ENCODE data around the gene FAM163A.
"Not testable (repeated sequence)": the region's sequence is repeated elsewhere in the genome, so short reads cannot be mapped to it uniquely, and the experiment has no call there.

FAM163A gene

GRCh38 chr1:179742717-179743678 lies at the start of gene FAM163A:
Gene FAM163A, plus strand, starts transcription at chr1:179743291. Its CDS starts 69,807 bp downstream, at chr1:179813098.
- no peak for DNase-seq

GRCh38 chr1:179694530-179694929 lies 48.6 kb upstream of the FAM163A start:
- DNase-seq, result not testable (repeated sequence)

DNA sequence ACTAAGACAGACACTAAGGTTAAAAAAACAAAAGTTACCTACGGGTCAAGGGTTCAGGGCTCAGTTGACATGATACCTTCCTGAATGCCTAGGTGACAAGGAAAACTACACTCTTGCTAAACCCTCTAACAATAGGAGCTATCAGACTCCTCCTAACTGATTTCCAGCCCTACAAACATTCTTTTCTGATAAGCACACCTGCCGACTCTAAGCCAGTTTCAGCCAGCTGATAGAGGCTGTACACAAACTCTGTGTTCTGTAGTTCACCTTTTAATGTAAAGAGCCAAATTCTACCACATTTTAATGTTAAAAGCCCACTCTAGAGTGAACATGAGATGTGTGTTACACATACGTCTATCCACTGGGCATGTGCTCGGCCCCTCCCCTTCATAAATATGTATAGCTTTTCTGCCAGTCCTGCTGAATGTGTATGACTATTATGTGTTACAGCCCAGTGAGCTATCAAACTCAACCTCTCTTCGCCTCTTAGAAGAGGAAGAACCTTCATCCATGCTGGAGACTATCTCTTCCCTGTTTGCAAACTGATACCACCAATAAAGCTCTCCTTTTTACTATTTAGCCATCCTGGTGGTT lies 40.0 kb upstream of the FAM163A start:
- DNase-seq, result no peak

GRCh38 chr1:179706339-179706941 lies 36.7 kb upstream of the FAM163A start:
- DNase-seq, result peak in 1 of 2 donors; percentile 64

DNA sequence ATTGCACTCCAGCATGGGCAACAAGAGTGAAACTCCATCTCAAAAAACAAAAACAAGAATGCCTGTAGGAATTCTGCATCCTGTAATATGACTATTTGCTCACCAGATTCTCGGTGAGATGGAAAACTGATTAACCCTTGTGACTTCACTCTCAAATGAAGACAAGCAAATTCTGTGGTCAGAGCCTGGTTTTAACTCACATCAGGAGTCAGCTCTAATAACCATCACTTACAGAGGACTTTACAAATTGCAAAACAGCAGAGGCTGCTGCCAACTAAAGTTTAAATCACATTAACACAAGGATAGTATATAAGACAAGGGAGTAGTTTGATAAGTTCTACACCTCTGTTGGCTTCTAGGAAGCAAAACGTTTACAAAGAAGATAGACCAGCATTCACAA lies 35.7 kb upstream of the FAM163A start:
- no peak for DNase-seq

DNA sequence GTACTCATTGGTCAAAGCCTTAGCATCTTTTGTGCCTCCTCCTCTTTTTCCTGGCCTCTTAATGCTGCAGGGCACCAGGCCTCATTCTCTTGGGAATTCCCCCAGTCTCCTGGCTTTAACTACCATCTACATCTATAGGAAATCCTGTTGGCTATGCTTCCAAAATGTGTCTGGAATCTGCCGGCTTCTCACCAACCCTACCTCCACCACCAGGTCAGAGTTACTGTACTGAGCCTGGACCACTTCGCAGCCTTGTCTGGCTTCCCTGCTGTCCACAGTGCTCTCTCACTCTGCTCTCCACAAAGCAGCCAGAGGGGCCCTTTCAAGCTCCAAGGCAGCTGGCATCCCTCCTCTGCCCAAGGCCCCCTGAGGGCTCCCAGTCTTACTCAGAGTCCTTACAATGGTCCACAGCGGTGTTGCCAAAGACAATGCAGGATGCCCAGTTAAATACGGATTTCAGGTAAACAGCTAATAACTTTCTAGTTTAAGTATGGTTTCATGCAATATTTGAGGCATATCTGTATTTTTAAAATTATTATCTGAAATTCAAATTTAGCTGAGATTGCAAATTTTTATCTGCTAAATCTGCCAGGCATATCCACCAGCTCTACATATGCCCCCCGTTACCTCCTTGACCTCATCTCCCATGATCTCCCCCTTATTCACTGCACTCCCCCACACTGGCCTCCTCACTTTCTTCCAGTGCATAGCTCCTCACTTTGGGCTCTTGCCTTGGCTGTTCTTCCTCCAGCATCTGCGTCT lies 34.5 kb upstream of the FAM163A start:
- DNase-seq, result no peak

- DNase-seq, result no peak
These were observed 33.2 kb upstream of the FAM163A start for GRCh38 chr1:179709841-179710329.

- DNase-seq, result no peak
These were observed 28.9 kb upstream of the FAM163A start for GRCh38 chr1:179714159-179714558.

DNA sequence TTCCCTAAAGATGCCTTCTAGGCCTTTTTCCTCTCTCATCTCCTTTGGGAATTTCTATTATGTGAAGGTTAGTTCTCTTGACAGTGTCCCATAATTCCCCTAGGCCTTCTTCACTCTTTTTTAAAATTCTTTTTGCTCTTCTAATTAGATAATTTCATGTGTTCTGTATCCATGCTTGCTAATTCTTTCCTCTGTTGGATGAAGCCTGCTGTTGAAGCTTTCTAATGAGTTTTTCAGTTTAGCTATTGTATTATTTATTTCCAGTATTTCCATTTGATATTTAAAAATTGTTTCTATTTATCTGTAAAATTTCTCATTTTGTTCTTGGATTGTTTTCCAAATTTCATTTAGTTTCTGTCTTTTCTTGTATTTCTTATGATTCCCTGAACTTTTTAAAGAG lies 28.5 kb upstream of the FAM163A start:
- no peak for DNase-seq

DNA sequence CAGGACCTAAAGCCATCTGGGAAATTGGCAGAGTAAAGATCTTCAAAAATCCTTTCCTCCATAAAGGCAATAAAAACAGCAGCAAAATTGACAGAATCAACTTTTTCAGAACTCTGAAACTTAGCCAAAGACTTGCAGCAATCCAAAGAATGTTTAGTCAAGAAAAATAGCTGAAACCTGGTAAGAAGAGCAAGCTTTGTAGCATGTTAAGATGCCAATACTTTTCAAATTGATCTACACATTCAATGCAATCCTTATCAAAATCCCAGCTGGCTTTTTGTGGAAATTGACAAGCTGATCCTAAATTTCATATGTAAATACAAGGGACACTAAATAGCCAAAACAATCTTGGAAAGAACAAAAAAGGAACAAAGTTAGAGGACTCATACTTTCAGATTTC lies 23.8 kb upstream of the FAM163A start:
- DNase-seq, result no peak

- DNase-seq, result no peak
These were observed 14.8 kb upstream of the FAM163A start for GRCh38 chr1:179728271-179728670.

- no peak for DNase-seq
These were observed 13.2 kb upstream of the FAM163A start for GRCh38 chr1:179729881-179730280.

DNA sequence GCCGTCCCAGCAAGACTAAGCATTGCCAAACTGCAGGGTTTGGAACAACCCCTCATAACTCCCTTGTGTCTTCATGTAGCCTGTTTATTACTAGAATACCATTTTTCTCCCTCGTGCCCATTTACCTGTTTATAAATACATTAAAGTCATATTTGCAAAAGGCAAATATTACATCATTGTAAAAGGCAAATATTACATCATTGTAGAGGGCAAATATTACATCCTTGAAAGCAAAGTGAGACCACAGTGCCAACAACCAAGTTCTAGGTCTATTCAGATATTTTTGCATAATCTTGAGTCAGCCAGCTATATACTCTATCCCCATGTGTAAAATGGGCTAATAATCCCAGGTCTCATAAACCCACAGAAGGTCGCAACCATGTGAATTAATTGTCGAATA lies 11.4 kb upstream of the FAM163A start:
- no peak for DNase-seq

GRCh38 chr1:179742291-179742690 lies 800 bp upstream of the FAM163A start:
- DNase-seq, result no peak

DNA sequence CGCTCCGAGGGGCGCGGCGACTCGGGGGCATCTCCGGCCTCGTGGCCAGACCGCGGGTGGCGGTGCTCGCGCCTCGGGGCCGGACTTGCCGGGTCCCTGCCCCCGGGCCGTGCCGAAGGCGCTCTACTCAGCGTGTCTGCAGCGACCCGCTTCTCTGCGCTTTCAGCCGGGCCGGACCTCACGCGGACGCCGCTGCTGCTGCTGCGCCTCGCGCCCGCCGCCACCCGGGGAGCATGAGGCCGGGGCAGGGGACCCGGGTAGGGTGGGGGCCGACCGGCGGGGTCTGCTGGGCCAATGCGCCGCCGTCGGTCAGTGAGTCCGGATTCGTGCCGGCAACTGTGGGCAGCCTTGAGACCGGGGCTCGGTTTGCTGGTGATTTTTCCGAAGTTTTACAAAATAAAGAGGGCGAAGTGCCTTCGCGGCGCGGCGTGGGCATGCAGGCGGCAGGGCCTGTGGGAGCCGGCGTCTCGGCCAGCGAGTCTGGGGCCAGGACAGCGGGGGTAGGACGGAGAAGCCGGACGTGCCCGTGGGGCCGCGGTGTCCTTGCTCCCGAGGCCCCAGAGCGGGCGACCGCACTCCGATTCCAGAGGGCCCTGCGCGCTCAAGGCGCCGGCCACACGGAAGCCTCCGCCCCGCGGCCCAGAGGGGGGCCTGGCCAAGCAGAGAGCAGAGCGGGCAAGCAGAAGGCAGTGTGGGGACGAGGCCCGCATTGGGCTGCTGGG lies 749 bp downstream of the FAM163A start:
- no peak for DNase-seq

GRCh38 chr1:179744401-179745130 lies 1.5 kb downstream of the FAM163A start:
- no peak for DNase-seq

GRCh38 chr1:179745131-179745611 lies 2.1 kb downstream of the FAM163A start:
- DNase-seq, result no peak

DNA sequence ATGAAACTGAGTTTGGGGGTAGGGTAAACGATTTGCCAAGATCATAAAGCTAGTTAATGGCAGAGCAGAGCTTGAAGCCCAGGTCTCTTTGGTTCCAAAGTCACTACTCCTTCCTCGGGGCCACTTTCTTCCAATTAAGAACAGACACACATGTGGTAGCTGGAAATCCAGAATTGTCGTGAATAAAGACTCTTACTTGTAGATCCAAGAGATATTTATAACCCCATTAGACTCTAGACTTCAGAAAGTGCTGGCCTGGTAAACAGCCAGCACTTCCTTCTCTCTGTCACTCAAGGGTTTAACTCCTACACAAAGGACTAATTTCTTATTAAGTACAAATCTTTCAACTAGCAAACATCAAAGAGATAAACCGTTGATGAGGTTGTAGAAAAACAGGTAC lies 2.7 kb downstream of the FAM163A start:
- DNase-seq, result no peak

DNA sequence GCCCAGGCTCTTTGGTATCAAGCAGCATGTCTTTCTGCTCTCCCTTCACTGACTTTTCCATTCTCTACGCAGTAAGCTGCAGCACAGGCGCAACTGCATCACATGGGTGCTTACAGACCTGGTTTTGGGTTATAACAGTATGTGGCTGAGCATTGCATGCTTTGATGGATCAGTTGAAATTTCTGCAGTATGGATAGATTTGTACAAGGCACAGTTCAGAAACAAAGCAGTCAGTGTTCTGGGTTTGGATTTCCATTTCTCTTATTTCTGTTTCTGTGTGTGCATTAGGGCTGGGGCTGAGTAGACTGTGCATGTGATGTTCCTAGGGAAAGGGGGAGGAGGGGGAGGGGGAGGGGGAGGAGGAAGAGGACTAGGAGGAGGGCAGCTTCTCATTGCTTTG lies 4.5 kb downstream of the FAM163A start:
- DNase-seq, result no peak

GRCh38 chr1:179748772-179749171 lies 5.7 kb downstream of the FAM163A start:
- DNase-seq, result no peak

- DNase-seq, result no peak
These were observed 7.5 kb downstream of the FAM163A start for GRCh38 chr1:179750630-179751029.
